Stomach (tissue), 19 donors: ENCODE data around the gene DEPDC5. TPM values are rescaled to one million over a fixed set of nuclear protein-coding genes. Genes with fewer than 3 reads are reported as not detected.
A peak's percentile ranks its signal among the peaks of the same experiment; 100 is the strongest.
"Not testable (repeated sequence)": the region's sequence is repeated elsewhere in the genome, so short reads cannot be mapped to it uniquely, and the experiment has no call there.

ENCODE experiments used
- DNase-seq, 2 donors: peaks; one replicate each; pipeline versions ENCODE4 v3.0.0 to v3.0.0-alpha.2; 2013 to 2019
- H3K27ac ChIP-seq, 5 donors: fragments of 200-600 bp in 4 of 5; sonication (generic) in 4 of 5; one replicate each; pipeline ENCODE4 v1.5.1; 2013 to 2019; ENCODE audit warnings: mild to moderate bottlenecking in 1 of 5, moderate library complexity in 1 of 5
- H3K27me3 ChIP-seq, 3 donors: fragments of 200-600 bp; sonication (generic); one replicate each; pipeline ENCODE4 v1.5.1; 2017 to 2019; ENCODE audit warnings: mixed run types in 1 of 3
- H3K36me3 ChIP-seq, 4 donors: fragments of 200-600 bp; sonication (generic); 1 replicate in 3 of 4; 2 replicates in 1 of 4; pipeline ENCODE4 v1.5.1; 2016 to 2019
- H3K4me1 ChIP-seq, 4 donors: fragments of 200-600 bp; sonication (generic); one replicate each; pipeline ENCODE4 v1.5.1; 2016 to 2019
- H3K4me3 ChIP-seq, 4 donors: fragments of 200-600 bp; sonication (generic) in 3 of 4; one replicate each; pipeline ENCODE4 v1.5.1; 2016 to 2019; ENCODE audit warnings: mild to moderate bottlenecking in 1 of 4
- H3K9me3 ChIP-seq, 4 donors: fragments of 200-600 bp; sonication (generic); one replicate each; pipeline ENCODE4 v1.5.1; 2016 to 2019
- CTCF ChIP-seq, 7 experiments: fragments of 450-650 bp in 4 of 7; fragments of 200-600 bp in 3 of 7; sonication (generic) in 3 of 7; IDR thresholded peaks; one replicate each; pipeline ENCODE4 v1.5.1; 2016 to 2019; ENCODE audit warnings: antibody characterized with exemption in 7 of 7, control low read depth in 2 of 7, mild to moderate bottlenecking in 1 of 7
- EP300 ChIP-seq: sonication (generic); formaldehyde crosslinking; IDR thresholded peaks from one replicate; pipeline ENCODE4 v1.6.1; 2017; ENCODE audit warnings: antibody characterized with exemption
- POLR2A ChIP-seq, 4 donors: fragments of 450-650 bp; IDR thresholded peaks; one replicate each; pipeline ENCODE4 v1.6.1; 2016; ENCODE audit warnings: antibody characterized with exemption in 4 of 4, control low read depth in 2 of 4, mild to moderate bottlenecking in 1 of 4, moderate library complexity in 1 of 4
- POLR2AphosphoS5 ChIP-seq, 3 donors: sonication (generic); formaldehyde crosslinking; IDR thresholded peaks; one replicate each; pipeline ENCODE4 v1.6.1; 2016; ENCODE audit warnings: antibody characterized with exemption in 3 of 3
- WGBS, 5 donors: extraction: QIAGEN DNeasy Blood & Tissue Kit in 3 of 5; methylation state at CpG; one replicate each; pipeline versions ENCODE4 v1.1.5 to v1.1.7; 2013 to 2018; 5-methylcytosine and 5-hydroxymethylcytosine counted together
- intact Hi-C: fragments of 100-400 bp; cut with DNase I; formaldehyde crosslinking; loops from one replicate; pipeline ENCODE4 v1.15.1; 2023; ENCODE audit warnings: low total_unique reads
- long read RNA-seq, 10 donors: transcript quantifications; one replicate each; lab custom pipeline, GENCODE V29; 2026
- polyA plus RNA-seq, 3 donors: library from polyadenylated mRNA; stranded (reverse); fragments of 200-250 nt; gene quantifications; one replicate each; pipeline ENCODE4 v1.2.3, GENCODE V29; 2013
- total RNA-seq, 5 donors: library from RNA; depleted of rRNA; stranded (reverse); fragments of >200 nt; gene quantifications; one replicate each; pipeline versions ENCODE4 v1.1.0 to v1.2.3, GENCODE V29; 2014 to 2016
- donor health status: healthy with polysubstance abuse.
- donor health status: Bipolar disorder and iron deficiency.
- donor health status: healthy.

DEPDC5 gene
- 10 to 100 TPM; 20.1 to 39.1 (median 25.1) TPM for total RNA-seq
- 1 to 10 TPM; 4.7 to 8.5 (median 6.3) TPM for polyA plus RNA-seq
- long read RNA-seq, donor 1: 0 reads
- long read RNA-seq, donor 2: 0 reads
- long read RNA-seq, donor 3: 0 reads
- long read RNA-seq, donor 4: 0 reads
- long read RNA-seq, donor 5, partial matches to known transcripts: 0 of 1 reads
- long read RNA-seq, donor 5, other reads (novel, unspliced or antisense): 0 of 1 reads
- long read RNA-seq, donor 6, partial matches to known transcripts: 0 of 3 reads
- long read RNA-seq, donor 6, other reads (novel, unspliced or antisense): 0 of 3 reads
- long read RNA-seq, donor 7: 0 reads
- long read RNA-seq, donor 8: 0 reads
- long read RNA-seq, donor 9: 0 reads
- long read RNA-seq, donor 10: 0 reads

DNA sequence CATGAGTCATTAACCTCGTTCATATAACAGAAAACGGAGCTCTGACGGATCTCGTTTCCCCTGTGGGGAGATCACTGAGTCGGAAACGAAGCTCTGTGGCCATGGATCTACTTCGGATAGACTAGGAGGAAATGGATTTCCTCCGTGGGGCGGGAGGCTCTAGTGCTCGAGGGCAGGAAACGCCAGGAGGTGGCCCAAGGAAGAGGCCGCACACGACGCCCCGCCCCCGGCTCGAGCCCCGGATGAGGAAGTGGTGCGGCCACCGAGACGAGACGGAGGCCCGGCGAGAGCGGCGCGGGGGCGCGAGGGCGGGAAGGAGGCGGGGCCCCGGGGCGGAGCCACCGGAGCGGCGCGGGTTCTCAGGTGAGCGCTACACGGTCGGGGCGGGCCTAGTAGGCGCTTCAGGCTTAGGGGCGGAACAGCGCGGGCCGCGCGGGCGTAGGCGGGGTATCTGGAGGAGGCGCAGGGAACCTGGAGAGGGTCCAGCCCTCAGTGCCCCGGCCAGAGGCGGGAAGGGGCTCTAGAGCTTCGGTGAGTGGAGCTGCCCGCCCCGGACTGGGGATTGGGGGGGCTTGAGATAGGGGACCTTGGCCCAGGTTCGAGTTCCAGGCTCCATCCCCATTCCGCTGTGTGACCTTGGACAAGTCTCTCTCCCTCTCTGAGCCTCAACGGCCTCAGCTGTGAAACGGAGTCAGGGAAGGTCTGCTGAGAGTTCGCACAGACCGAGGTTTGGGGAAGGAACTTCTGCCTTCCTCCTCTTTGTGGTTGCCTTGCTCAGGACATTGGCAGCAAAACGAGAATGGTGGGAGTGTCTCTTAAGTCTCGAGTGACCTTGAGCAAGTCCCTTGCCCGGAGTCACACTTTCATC is at the start of gene DEPDC5:
Gene DEPDC5 (plus strand): TSS at position 386 of the 868 bp plus-strand sequence. CDS start 903 bp downstream, outside the sequence.
- H3K27me3 ChIP-seq: no peaks in the 10 kb centered on the region
- TF ChIP-seq POLR2A (IDR thresholded peaks at IDR 0.05): peak in 1 of 4 donors; percentile 71
- peak; percentile 88 to 98 (median 95) for TF ChIP-seq POLR2AphosphoS5 (IDR thresholded peaks at IDR 0.05)
- no peak for TF ChIP-seq EP300
- no peak for TF ChIP-seq CTCF (IDR thresholded peaks at IDR 0.05)
- WGBS, 5 donors: 0 to 2% (median 1%) methylated on average over 45 to 65 of the region's 65 CpGs
- H3K4me1 ChIP-seq: peaks cover 30 to 67% (median 50%) of the 10 kb centered on the region in 4 donors
- peaks cover 0 to 14% (median 10%) of the 10 kb centered on the region in 4 donors for H3K36me3 ChIP-seq
- H3K9me3 ChIP-seq: no peaks in the 10 kb centered on the region
- peak; percentile 98 to 99 for DNase-seq
- intact Hi-C loops: loop anchor here (10.0 kb wide), 1 partner anchor 89 kb away; the partner anchor contains the start of gene PISD
- peak within 1 kb of the TSS; percentile 68 to 88 (median 81) for H3K4me3 ChIP-seq
- H3K27ac ChIP-seq: peak within 1 kb of the TSS; percentile 87 to 96 (median 95)

DNA sequence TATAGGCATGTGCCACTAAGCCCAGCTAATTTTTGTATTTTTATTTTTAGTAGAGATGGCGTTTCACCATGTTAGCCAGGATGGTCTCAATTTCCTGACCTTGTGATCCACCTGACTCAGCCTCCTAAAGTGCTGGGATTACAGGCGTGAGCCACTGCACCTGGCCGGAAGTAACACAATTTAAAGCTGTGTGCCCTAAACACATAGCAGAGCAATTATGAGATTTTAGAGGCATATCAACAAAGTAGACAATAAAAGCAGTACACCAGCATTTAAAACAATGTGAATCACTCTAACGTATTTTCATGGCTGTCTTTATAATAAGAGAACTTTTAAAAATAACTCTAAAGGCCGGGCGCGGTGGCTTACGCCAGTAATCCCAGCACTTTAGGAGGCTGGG is 46.3 kb upstream of the DEPDC5 start:
- Histone ChIP-seq H3K9me3 (no peaks in the 10 kb centered on the region), H3K4me3 (no peak overlapping the region), H3K4me1 (peaks cover 0 to 4% (median 0%) of the 10 kb centered on the region in 4 donors), H3K36me3 (peaks cover 13 to 98% (median 91%) of the 10 kb centered on the region in 4 donors), H3K27me3 (no peaks in the 10 kb centered on the region), H3K27ac (no peak overlapping the region)
- intact Hi-C loops: no loop called here
- 87 to 94% (median 92%) methylated on average over 8 of the region's 8 CpGs for WGBS, 5 donors
- TF ChIP-seq CTCF (IDR thresholded peaks at IDR 0.05) (no peak), POLR2A (IDR thresholded peaks at IDR 0.05) (no peak), EP300 (no peak), POLR2AphosphoS5 (IDR thresholded peaks at IDR 0.05) (no peak)
- no peak for DNase-seq

DNA sequence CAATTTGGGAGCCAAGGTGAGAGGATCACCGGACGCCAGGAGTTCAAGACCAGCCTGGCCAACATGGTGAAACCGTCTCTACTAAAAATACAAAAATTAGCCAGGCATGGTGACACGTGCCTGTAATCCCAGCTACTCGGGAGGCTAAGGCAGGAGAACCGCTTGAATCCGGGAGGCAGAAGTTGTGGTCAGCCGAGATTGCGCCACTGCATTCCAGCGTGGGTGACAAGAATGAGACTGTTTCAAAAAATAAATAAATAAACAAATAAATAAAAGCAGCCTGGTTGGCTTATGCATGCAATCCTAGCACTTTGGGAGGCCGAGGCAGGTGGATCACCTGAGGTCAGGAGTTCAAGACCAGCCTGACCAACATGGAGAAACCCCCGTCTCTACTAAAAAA is 42.6 kb upstream of the DEPDC5 start:
- H3K4me3 ChIP-seq, H3K27me3 ChIP-seq, DNase-seq, H3K4me1 ChIP-seq, intact Hi-C loops, H3K9me3 ChIP-seq, H3K27ac ChIP-seq: not testable (repeated sequence)
- H3K36me3 ChIP-seq: peaks cover 25 to 98% (median 93%) of the 10 kb centered on the region in 4 donors
- 81 to 97% (median 92%) methylated on average over 12 of the region's 12 CpGs for WGBS, 5 donors

GRCh38 chr22:31715147-31715778 is 38.6 kb upstream of the DEPDC5 start:
- intact Hi-C loops: no loop called here
- 67 to 79% (median 78%) methylated on average over 5 of the region's 5 CpGs for WGBS, 5 donors
- Histone ChIP-seq H3K27me3 (no peaks in the 10 kb centered on the region), H3K4me3 (no peak overlapping the region), H3K27ac (no peak overlapping the region), H3K4me1 (peaks cover 0 to 4% (median 0%) of the 10 kb centered on the region in 4 donors), H3K9me3 (no peaks in the 10 kb centered on the region), H3K36me3 (peaks cover 31 to 97% (median 92%) of the 10 kb centered on the region in 4 donors)
- TF ChIP-seq CTCF (IDR thresholded peaks at IDR 0.05) (no peak), POLR2AphosphoS5 (IDR thresholded peaks at IDR 0.05) (no peak), POLR2A (IDR thresholded peaks at IDR 0.05) (no peak), EP300 (no peak)
- DNase-seq: no peak
